ENCODE results near the gene TPO.

DNA sequence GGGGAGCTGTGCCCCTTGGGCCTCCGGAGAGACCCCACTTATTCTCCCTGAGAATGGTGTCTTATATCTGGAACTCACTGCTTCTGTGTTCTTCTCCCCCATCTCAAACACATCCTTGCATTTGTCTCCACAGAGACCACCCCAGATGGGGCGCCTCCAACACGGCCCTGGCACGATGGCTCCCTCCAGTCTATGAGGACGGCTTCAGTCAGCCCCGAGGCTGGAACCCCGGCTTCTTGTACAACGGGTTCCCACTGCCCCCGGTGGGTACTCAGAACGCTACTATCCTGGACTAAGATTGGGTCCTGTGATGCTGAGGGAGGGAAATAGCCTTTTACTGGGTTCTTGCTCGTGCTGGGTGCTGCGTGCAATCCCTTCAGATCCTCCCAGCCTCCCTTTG lies 40.3 kb downstream of the TPO start:
- TF ChIP-seq RAD21 (conservative IDR thresholded peaks at IDR 0.05) = no peak
- TF ChIP-seq TAF1 (IDR thresholded peaks at IDR 0.05; ENCODE audit: low read depth) = no peak
